ENCODE results near the gene SLC7A14.

SLC7A14 gene

DNA sequence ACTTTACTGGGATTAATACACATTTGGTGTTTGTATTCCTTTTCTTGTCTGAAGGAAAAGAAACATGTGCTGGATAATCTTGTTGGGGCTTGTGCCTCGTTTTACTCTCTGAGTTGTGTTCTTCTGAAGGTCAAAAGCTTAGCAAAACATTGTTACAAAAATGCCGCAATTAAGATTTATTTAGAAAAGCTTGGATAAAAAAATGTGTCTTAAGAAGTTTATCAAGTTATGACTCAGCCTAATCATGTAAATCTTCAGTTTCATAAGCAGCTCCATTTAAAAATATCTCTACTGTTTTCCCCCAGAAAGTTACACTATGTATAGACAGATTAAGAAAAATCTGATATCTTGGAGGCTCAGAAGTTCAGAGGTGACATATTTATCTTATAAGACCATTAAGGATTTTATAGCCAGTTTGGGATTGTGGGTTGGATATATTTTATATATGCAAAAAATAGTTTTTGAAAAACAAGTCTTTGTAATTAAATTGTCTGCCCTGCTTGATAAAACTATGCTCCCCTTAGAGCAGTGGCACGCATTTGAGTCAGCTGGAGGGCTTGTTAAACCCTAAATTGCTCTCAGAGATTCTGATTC, 110.7 kb downstream of the SLC7A14 start:
- no peak for TF ChIP-seq Cebpa-rat (IDR thresholded peaks at IDR 0.05)
- Histone ChIP-seq H3K4me1 (no peaks in the 10 kb centered on the region), H3K36me3 (no peaks in the 10 kb centered on the region), H3K27ac (no peak overlapping the region), H4K20me1 (no peaks in the 10 kb centered on the region), H3K4me2 (no peak overlapping the region), H3K4me3 (no peak overlapping the region), H3K9ac (no peak overlapping the region), H3K27me3 (no peaks in the 10 kb centered on the region), H3K9me3 (replicated peaks in 1 of 11) (no peaks in the 10 kb centered on the region)

GRCh38 chr3:170473358-170473757, 112.5 kb downstream of the SLC7A14 start:
- no peak overlapping the region for H3K9ac ChIP-seq
- TF ChIP-seq Cebpa-rat (IDR thresholded peaks at IDR 0.05): no peak
- no peak overlapping the region for H3K4me2 ChIP-seq

GRCh38 chr3:170471149-170471548, 114.7 kb downstream of the SLC7A14 start:
- TF ChIP-seq Cebpa-rat (IDR thresholded peaks at IDR 0.05): no peak
- Histone ChIP-seq H3K4me2 (no peak overlapping the region), H3K27me3 (no peaks in the 10 kb centered on the region), H3K9me3 (replicated peaks in 1 of 11) (no peaks in the 10 kb centered on the region), H3K4me1 (no peaks in the 10 kb centered on the region), H4K20me1 (no peaks in the 10 kb centered on the region), H3K9ac (no peak overlapping the region), H3K36me3 (no peaks in the 10 kb centered on the region), H3K4me3 (no peak overlapping the region), H3K27ac (no peak overlapping the region)

More at GRCh38 chr3:170473358-170473757, 112.5 kb downstream of the SLC7A14 start:
- Histone ChIP-seq H3K27ac (no peak overlapping the region), H3K36me3 (no peaks in the 10 kb centered on the region), H4K20me1 (no peaks in the 10 kb centered on the region), H3K4me3 (no peak overlapping the region), H3K4me1 (no peaks in the 10 kb centered on the region), H3K27me3 (no peaks in the 10 kb centered on the region), H3K9me3 (replicated peaks in 1 of 11) (no peaks in the 10 kb centered on the region)

DNA sequence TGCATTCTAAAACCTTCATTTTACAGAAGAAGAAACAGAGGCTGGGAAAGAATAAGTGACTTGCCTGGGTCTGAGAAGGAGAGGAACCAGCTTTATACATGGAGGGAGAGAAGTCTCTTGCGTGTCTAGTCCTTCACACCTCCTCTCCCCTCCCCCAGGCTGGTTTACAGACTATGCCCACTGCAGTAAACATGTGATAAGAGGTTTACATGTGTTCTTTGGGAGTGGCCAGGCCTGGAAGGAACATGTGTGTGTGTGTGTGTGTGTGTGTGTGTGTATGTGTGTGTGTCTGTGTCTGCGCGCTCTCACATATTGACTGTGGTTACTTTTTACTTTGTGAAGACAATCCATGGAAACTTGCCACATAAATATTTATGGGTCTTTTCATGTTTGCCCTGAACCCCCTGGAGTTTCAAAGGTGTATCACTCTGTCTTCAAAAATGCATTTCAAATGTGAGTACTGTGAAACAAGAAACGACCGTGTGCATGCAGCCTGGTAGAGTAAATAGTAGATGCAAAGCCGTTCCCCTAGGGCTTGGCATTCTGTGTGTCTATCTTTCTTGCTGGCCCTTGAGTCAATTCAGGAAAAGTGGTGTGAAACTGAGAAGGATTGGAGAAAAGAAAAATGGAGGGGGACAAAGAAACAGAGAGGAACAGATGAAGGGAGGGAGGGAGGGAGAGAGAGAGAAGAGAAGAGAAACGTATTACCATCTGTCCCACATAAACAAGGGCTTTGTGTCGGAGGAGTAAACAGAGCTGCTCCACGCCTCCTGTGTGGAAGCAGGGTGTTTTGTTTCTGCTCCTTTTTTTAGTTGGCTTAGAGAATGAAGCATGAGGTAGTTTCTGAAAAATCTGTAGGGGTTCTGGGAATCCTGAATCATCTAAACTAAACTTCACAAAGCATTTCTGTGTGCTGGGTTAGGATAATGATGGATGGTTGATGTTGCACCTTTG, 115.5 kb downstream of the SLC7A14 start:
- no peak for TF ChIP-seq Cebpa-rat (IDR thresholded peaks at IDR 0.05)
- H3K36me3 ChIP-seq: no peaks in the 10 kb centered on the region
- no peaks in the 10 kb centered on the region for H3K27me3 ChIP-seq
- H3K4me2 ChIP-seq: no peak overlapping the region
- no peak overlapping the region for H3K4me3 ChIP-seq
- H3K27ac ChIP-seq: no peak overlapping the region
- no peaks in the 10 kb centered on the region for H3K4me1 ChIP-seq
- H3K9ac ChIP-seq: no peak overlapping the region
- H4K20me1 ChIP-seq: no peaks in the 10 kb centered on the region
- H3K9me3 ChIP-seq (replicated peaks in 1 of 11): no peaks in the 10 kb centered on the region

DNA sequence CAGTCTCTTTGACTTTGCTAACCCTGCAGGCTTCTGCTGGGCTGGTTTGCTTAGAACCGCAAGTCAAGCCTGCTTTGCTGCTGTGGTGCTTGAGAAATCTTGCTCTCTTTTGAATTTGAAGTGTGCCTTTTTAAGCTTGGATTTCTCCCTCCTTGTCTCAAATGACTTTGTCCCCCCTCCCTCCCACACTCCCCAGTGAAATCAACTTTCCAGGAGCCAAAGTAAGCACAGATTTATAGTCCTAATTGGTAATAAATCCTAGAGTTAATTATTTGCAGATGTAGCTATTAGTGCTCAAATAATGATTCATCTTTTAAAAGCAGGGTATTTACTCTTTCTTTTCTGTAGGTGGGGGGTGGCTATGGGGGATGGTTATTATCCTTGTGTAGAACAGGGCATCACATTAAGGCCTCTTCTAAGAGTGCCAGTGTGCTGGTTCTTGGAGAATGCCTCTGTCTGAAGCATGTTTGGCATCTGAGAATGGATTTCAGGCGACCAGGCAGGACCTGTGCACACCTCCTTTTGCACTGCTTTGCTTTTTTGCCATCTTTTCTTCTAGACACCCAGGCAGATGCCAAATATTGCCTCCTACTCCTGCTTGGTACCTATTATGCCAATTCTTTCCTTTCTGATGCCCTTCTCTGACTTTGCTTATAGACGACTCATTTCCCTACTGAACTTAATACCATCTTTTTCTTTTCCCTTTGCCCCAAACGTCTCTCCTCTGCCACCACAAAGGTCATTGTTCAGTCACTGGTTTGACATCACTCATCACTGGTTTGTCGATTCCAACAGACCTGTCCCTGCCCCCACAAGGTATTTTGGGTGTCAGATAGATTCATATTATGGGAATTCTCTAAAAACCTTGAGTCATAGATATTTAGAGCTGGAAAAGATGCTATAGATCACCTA, 116.5 kb downstream of the SLC7A14 start:
- H3K4me3 ChIP-seq: no peak overlapping the region
- no peak for TF ChIP-seq Cebpa-rat (IDR thresholded peaks at IDR 0.05)
- no peaks in the 10 kb centered on the region for H4K20me1 ChIP-seq
- H3K9ac ChIP-seq: no peak overlapping the region
- no peaks in the 10 kb centered on the region for H3K9me3 ChIP-seq (replicated peaks in 1 of 11)
- H3K4me2 ChIP-seq: no peak overlapping the region
- no peaks in the 10 kb centered on the region for H3K27me3 ChIP-seq
- H3K36me3 ChIP-seq: no peaks in the 10 kb centered on the region
- H3K4me1 ChIP-seq: no peaks in the 10 kb centered on the region
- H3K27ac ChIP-seq: no peak overlapping the region

DNA sequence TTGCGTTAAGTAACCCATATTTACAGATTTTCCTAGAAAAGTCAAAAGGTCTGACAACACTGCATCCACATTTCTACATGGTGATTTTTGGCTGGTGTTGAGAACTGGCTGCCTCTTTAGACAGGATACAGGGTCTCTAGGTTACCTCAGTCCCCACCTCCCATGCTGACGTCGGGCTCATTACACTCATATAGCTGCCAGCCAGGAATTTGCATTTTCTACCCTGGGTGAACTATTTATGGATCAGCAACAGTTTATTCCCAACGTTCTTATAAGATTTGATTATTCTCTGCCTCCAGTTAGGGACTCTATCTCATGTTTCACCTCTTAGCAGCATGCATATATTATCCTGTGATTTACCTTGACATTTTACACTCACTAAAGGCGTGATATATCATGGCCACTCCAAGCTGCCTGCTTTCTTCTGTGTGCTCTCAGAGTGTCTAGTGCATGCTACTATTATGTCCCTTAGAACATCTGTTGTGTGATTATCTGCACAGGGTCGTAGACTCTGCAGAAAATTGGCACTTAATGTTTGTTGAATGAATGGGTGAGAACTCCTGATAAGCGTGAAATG, 118.2 kb downstream of the SLC7A14 start:
- Histone ChIP-seq H3K36me3 (no peaks in the 10 kb centered on the region), H3K4me3 (no peak overlapping the region), H3K4me2 (no peak overlapping the region), H4K20me1 (no peaks in the 10 kb centered on the region), H3K4me1 (no peaks in the 10 kb centered on the region), H3K27me3 (no peaks in the 10 kb centered on the region), H3K9me3 (replicated peaks in 1 of 11) (no peaks in the 10 kb centered on the region), H3K27ac (no peak overlapping the region), H3K9ac (no peak overlapping the region)
- no peak for TF ChIP-seq Cebpa-rat (IDR thresholded peaks at IDR 0.05)

DNA sequence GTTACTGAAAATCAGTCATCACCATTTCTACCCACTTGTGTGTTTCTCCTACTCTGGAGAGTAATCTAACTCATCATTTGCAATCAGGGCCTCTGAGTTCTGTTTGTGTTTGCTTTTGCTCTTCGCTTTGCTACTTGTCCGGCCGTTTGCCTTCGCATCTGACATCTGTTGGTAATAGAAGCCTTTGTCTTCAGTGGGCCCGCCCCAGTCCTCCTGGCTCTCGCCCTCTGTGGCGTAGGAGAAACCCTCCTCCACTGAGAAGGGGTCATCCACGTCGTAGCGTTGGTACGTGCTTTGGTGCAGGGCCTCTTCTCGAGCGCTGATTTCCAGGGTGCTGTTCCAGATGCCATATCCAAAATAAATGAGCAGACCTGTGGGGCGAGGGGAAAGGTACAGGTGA, 118.9 kb downstream of the SLC7A14 start:
- no peak overlapping the region for H3K27ac ChIP-seq
- H3K9ac ChIP-seq: no peak overlapping the region
- no peaks in the 10 kb centered on the region for H3K27me3 ChIP-seq
- no peaks in the 10 kb centered on the region for H3K36me3 ChIP-seq
- no peaks in the 10 kb centered on the region for H3K4me1 ChIP-seq
- no peak overlapping the region for H3K4me3 ChIP-seq
- no peak for TF ChIP-seq Cebpa-rat (IDR thresholded peaks at IDR 0.05)
- no peak overlapping the region for H3K4me2 ChIP-seq
- H3K9me3 ChIP-seq (replicated peaks in 1 of 11): no peaks in the 10 kb centered on the region
- no peaks in the 10 kb centered on the region for H4K20me1 ChIP-seq

- H3K36me3 ChIP-seq: no peaks in the 10 kb centered on the region
- no peak overlapping the region for H3K4me3 ChIP-seq
- TF ChIP-seq Cebpa-rat (IDR thresholded peaks at IDR 0.05): no peak
- H3K4me1 ChIP-seq: no peaks in the 10 kb centered on the region
- H3K9me3 ChIP-seq (replicated peaks in 1 of 11): no peaks in the 10 kb centered on the region
- H4K20me1 ChIP-seq: no peaks in the 10 kb centered on the region
- H3K27ac ChIP-seq: no peak overlapping the region
- H3K9ac ChIP-seq: no peak overlapping the region
- no peaks in the 10 kb centered on the region for H3K27me3 ChIP-seq
- no peak overlapping the region for H3K4me2 ChIP-seq
Measured at GRCh38 chr3:170465955-170466354, 119.9 kb downstream of the SLC7A14 start.

DNA sequence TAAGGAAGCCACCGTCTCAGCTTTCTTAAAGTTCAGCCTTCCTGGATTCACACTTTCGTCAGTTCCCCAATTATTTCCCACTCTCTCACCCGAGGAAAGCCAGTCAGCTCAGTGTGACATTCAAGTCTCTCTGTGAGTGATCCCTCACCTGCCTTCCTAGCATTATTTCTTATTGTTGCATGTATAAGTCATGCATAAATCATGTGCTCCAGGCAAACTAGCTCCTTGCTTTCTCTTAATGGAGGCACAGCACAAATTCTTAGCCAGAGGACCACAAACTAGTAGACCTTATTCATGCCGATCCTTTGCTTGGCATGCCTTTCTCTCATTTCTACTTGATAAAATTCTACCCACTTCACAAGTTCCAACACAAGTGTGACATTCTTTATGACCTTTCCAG, 122.9 kb downstream of the SLC7A14 start:
- H3K27ac ChIP-seq: no peak overlapping the region
- TF ChIP-seq Cebpa-rat (IDR thresholded peaks at IDR 0.05): no peak
- no peaks in the 10 kb centered on the region for H3K4me1 ChIP-seq
- H3K4me2 ChIP-seq: no peak overlapping the region
- H3K9me3 ChIP-seq (replicated peaks in 1 of 11): no peaks in the 10 kb centered on the region
- no peaks in the 10 kb centered on the region for H3K27me3 ChIP-seq
- H3K9ac ChIP-seq: no peak overlapping the region
- no peak overlapping the region for H3K4me3 ChIP-seq
- H4K20me1 ChIP-seq: no peaks in the 10 kb centered on the region
- H3K36me3 ChIP-seq: no peaks in the 10 kb centered on the region
